GM21717 (cell line): ENCODE results near the gene TBXAS1.
"Not testable (repeated sequence)": the region's sequence is repeated elsewhere in the genome, so short reads cannot be mapped to it uniquely, and the experiment has no call there.

ENCODE experiments used
- ATAC-seq: cut with Tn5 transposase; IDR thresholded peaks from one replicate; pipeline ENCODE4 v1.9.1; 2021; ENCODE audit warnings: mild to moderate bottlenecking, moderate library complexity; ENCODE audit not compliant: unreplicated experiment

The TBXAS1 gene

DNA sequence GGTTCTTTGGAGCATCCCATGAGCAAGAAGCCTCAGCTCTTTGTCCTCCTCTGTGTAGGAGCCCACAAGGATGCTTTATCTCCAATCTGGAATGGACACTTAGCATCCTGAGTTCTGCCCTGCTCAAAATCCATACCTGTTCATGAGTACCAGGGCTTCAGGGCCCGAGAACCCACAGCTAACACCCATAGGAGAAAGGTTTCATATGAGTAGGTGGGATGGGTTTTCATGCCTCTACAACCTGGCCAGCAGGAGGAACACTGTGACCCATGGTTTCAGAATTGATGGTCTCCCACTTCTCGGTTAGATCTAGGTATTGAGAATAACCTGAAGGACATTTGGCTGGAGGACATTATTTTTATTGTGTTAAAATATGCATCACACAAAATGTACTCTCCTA, 57.8 kb downstream of the TBXAS1 start:
- ATAC-seq: no peak

DNA sequence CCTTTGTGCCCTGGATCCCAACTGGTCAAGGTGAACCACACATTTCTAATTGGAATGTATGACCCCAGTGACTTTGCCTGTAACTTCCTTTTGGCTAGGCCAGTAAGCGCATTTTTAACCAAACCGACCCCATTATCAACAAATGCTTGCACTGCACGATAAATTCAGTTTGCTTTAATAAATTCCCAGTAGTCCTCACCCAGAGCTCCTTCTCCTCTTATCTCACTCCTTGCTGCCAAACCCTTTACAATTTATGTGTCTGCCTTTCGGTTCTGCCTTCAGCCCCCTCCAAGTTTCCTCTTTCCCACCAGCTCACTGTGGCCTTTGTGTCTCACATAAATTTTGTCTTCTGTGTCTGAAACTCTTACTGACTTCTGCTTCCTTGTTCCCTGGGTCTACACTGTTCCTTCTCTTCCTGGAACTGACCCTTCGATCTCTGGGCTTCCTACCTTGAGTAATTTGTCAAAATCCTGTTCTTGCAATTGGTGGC, 59.0 kb downstream of the TBXAS1 start:
- no peak for ATAC-seq

DNA sequence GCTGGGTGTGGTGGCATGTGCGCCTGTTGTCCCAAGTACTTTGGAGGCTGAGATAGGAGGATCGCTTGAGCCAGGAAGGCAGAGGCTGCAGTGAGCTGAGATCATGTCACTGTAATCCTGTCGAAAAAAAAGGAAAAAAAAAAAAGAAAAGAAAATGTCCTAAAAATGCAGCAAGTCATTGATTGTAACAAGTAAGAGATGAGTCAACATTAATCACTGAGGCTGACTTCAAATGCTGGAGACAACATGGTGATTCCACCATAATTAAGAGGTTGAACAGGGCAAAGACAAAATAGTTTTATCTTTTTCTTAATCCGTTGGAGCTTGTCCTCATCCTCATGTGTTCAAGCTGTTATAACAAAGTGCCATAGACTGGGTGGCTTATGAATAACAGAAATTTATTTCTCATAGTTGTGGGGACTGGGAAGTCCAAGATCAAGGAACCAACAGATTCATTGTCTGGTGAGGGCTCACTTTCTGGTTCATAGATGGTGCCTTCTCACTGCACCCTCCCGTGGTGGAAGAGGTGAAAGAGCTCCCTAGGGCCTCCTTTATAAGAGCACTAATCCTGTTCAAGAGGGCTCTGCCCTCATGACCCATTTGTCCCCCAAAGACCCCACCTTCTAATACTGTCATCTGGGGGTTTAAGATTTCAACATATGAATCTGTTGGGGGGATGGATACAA, 60.3 kb downstream of the TBXAS1 start:
- no peak for ATAC-seq

DNA sequence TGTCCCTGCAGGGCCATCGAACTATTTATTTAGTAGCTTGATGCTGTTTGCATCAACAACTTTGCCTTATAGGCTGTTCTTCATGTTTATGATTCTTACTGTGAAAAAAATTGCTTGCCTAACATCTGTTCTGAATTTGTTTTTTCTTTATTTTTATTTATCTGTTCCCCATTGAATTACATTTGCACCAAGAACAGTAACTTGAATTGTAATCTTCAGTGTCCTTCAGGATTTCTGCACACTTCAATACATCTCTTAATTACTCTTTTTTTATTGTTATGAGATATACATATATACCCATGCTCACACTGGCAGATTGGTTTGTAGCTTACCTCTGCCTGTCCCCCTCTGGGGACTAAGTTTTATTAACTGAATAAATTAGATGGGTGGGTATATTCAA, 64.4 kb downstream of the TBXAS1 start:
- no peak for ATAC-seq

DNA sequence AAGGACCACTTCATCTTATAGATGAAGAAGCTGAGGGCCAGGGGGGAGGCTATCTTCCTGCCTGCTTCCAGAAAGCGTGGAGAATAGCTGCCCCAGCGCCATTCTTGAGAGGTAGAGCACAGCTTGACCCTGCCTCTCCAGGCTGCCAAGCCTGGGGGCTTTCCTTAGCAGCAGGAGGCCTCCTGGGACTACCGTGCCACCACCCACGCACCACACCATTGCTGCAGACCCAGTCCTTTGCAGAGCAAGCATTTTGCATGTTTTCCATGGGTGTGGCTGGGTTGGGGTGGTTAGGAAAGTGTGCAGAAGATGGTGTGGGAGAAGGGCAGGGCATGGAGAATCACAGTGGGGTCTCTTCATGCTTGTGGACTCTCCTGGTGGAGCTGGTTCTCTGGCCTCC, 64.9 kb downstream of the TBXAS1 start:
- no peak for ATAC-seq

DNA sequence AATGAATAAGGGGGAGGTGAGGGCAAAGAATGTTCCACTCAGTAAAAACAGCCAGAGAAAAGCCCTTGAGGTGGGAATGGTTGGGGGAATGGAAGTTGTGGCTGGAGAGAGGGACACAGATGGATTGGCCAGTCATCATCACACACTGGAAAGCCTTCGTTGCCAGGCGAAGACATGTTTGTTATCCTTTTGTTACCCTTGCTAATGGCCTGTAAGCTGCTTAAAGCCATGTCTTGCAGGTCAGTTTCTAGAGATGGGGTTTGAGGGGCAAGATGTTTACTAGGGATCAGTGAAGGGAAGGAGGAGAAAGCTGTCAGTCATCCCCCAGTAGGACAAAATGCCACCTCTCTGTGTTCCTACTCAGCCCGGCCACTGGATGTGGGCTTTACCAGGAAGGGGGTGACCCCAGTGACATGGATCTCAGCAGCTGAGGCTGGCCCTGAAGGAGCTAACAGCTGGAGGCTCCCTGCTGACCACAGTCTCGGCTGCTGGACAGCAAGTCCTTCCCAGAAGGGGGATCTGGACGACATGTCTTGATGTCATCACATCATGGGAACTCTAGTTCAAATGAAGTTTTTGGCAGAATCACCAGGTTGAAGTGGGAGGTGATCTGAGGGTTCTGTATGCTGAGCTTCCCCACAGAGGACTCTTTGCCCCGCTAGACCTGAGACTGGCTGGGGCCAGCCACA, 66.2 kb downstream of the TBXAS1 start:
- ATAC-seq: no peak

DNA sequence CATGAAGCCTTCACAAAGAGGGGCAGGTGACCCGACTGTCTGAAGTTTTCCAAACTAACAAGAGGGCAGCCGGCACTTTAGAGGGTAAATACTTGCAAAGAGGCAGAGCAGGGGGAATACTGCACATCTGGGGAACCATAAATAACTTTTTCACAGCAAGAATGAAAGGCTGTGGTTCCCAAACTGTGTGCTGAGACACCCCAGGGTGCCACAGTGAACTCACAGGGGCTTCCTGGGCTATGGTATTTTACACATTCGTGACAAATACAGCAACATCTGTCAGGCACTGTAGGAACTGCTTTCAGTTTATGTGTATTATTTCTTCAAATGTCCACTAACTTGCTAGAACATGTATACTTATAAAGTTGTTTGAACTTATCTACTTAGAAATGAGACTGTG, 67.2 kb downstream of the TBXAS1 start:
- ATAC-seq: no peak

DNA sequence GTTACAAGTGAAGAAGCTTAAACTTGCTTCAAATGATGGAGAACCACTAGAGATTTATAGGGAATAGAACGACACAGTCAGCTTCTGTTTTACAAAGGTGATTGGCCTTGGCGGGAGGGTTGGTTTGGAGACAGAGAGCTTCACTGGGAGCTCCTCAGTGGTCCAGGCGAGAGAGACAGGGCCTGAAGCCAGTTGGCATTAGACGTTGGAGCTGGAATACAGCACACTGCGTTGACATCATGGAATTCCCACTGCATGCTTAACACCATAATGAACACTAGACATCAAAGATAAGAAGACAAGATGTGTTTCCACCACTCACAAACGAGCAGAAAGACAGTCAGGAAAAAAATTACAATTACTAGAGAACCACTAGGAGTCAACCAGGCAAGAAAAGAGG, 67.8 kb downstream of the TBXAS1 start:
- ATAC-seq: no peak

DNA sequence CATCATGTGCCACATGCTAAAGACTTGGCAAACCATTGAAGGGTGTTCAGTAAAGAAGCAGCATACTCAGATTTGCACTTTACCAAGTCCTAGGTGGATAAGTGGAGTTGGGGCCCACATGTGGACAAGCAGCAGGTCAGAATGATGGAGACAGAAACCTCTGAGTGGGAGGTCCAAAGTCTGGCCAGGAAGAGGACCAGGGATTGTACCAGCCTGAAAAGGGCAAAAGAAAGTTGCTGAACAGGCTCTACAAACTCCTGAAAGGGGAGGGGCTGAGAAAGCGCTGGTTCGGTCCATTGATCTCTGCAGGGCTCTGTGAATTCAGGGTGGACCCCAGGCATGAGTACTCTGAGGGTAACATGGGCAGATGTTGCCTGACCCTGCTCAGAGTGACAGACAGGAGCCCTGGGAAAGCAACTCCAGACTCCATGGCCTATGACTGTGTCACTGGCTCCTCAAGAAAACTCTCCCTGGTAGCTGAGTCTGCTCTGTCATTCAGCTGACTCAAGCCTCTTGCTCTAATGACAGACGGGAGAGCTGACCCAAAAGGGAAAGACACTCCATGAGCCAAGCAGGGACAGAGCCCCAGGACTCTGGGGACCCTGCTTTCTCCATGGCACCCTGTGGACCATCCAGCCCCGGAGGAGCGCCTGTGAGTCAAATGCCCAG, 68.5 kb downstream of the TBXAS1 start:
- ATAC-seq: no peak

DNA sequence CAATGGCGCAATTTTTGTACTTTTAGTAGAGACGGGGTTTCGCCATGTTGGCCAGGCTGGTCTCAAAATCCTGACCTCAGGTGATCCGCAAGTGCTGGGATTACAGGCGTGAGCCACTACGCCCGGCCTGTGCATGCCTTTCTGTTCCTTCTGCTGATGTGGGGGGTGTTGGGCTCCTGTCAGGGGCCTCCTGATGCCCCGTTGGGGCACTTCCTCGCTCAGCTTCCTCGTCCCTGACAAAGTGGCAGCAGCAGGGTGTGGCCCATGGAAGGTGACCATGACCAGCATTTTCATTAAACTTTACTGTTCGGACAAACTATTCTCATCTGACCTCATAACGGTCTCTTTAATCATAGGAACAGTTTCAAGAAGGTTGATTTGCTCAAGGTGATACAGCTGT, 69.4 kb downstream of the TBXAS1 start:
- no peak for ATAC-seq

DNA sequence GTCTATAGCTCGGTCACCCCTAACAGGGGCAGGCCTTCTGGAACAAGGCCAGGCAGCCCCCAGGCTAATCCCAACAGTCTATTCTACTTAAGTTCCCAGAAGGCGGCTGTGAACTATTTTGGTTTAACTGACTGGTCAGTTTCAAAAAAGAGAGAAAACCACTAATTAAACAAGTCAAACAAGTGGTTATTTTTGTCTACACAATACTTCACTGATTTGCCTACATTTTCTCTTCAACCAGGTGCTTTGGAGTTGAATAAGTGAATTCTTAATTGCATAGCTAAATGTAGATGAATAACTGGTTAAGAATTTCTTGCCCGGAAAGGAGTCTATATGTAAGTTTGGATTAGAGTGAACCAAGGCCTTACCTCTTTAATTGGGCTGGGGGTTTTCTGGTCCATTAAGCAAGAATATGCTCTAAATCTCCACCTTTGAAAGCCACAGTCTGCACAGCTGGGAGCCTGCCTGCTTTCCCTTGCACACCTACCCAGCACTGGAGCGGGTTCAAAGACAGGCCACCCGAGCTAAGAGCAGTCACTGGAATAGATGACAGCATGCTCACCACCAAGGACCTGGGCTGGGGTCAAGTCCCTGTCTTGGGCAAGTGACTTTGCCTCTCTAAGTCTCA, 70.4 kb downstream of the TBXAS1 start:
- ATAC-seq: no peak

DNA sequence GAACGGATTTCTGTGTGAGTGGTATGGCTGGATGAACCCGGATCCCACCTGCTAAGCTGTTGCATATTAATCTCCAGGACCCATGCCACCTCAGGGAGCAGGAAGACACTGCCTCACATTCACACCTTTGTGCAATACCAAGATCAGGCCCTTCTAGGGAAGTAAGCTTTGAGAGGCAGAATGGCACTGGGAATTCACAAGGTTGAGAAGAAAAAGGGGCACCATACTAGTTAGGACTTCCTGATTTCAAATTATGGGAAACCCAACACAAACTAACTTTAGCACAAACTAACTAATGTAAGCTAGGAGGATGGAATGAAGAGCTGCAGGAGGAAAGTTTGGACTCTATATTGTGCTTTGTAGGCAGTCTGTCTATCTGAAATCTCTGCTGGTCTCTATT, 71.3 kb downstream of the TBXAS1 start:
- no peak for ATAC-seq

DNA sequence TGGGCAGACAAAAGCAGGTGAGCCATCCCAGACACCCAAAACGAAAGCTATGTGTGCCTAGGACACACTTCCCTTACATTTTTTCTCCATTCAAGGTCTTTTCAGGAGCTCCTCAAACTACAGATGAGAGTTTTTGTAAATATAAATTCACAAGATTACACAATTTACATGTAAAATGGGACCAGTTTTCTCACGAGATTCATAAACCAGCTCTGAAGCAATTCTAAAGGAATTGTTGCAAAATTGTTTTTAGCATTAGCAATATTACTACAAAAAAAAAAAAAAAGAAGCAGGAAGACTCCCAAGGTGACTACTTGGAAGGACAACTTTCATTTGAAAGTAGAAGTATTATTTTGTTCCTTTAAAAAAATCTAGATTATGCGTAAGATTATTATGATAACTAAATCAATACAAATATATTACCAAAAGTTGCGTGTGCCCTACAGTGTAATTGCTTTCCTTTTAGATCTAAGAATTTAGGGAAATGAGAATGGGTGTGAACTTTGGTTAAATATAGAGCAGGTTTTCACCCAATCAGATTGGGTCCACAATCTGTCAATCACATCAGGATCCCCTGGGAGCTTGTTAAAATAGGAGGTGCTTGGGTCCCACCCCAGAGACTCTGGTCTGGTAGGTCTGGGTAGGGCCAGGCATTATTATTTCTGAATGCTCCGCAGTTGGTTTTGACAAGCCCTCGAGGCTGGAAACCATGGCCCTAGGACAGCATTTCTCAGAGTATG, 72.2 kb downstream of the TBXAS1 start:
- no peak for ATAC-seq

DNA sequence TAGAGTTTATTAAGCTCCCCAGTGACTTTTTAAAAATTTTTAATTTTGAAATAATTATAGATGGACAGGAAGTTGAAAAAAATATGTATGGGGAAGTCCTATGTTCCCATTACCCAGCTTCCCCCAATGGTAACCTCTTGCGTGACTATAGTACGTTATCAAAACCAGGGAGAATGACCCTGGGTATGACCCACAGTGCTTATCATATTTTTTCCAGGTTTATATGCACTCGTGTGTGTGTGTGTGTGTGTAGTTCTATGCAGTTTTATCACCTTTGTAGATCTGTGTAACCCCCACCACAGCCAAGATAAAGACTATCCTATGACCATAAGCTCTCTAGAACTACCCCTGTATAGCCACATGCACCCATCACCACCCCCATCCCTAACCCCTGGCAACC, 72.8 kb downstream of the TBXAS1 start:
- no peak for ATAC-seq

DNA sequence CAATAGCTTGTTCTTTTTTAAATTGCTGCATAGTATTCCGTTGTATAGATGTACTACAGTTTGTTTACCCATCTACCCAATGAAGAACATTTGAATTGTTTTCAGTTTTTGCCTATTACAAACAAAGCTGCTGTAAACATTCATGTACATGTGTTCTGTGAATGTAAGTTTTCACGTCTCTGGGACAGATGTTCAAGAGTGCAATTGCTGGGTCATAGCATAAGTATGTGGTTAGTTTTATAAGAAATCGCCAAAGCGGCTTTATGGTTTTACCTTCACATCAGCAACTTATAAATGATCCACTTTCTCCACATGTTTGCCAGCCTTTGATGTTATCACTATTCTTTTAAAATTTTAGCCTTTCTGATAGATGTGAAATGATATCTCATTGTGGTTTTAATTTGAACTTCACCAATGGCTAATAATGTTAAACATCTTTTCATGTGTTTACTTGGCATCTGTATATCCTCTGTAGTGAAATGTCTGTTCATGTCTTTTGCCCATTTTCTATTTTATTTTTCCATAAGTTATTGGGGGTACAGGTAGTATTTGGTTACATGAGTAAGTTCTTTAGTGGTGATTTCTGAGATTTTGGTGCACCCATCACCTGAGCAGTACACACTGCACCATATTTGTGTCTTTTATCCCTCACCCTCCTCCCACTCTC, 73.5 kb downstream of the TBXAS1 start:
- no peak for ATAC-seq

DNA sequence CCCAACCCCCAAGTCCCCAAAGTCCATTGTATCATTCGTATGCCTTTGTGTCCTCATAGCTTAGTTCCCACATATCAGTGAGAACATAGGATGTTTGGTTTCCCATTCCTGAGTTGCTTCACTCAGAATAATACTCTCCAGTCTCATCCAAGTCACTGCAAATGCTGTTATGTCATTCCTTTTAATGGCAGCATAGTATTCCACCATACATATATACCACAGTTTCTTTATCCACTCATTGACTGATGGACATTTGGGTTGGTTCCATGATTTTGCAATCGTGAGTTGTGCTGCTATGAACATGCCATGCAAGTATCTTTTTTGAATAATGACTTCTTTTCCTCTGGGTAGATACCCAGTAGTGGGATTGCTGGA, 74.0 kb downstream of the TBXAS1 start:
- not testable (repeated sequence) for ATAC-seq

DNA sequence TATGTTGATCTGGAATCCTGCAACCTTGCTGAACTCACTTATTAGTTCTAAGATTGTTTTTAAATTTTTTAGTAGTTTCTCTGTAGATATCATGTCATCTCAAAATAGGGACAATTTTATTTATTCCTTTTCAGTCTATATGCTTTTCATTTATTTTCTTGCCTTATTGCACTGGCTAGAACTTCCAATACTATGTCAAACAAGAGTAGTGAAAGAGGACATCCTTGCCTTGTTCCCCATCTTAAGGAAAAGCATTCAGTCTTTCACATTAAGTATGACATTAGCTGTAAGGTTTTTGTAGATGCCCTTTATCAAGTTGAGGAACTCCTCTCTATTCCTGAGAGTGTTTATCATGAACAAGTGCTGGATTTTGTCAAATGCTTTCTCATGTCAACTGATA, 77.8 kb downstream of the TBXAS1 start:
- no peak for ATAC-seq

DNA sequence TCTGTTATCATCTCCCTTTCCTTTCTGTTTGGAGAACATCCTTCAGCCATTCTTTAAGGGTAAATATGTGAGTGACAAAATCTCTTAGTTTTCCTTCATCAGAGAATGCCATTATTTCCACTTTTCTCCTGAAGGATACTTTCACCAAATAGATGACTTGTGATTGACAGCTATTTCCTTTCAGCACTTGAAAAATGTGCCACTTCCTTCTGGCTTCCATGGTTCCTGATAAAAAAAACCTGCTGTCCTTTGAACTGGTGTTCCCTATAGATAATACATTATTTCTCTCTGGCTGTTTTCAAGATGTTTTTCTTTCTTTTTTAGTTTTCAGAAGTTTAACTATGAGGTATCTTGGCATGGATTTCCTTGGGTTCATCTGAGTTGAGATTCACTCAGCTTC, 79.7 kb downstream of the TBXAS1 start:
- no peak for ATAC-seq

DNA sequence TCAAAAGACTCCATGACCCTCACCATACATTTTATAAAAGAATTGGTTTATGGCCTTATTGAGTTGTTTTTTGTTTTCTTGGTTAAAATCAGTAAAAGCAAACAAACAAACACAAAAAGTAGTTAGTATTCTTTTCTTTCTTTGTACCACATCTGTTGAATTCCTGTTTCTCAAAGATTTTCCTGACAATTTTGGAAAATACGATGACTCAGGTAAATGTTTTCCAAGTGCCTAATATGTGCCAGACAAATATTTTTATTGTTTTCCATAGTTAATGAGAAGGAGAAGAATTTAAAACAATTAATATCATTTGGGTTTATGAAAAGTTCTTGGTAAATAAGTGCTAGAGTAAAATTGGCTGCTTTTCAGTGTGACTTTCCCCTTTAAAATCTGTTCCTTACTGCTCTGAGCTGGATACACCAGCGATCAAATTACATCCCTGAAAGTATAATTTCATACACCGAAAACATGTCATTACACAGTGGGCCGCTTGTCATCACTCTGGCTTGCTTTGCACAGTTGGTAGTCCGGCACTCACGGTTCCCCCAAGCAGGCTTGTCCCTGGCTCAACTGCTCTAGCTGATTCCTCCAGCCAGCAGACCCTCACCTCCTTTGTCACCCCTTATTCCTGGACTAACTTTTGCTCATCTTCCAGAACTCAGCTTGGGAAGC, 80.5 kb downstream of the TBXAS1 start:
- no peak for ATAC-seq
